Activated naive CD8-positive, alpha-beta T cell treated with anti-CD3 and anti-CD28 coated beads for 36 hours (primary cell): ENCODE measurements around the gene EPN3. TPM values are rescaled to one million over a fixed set of nuclear protein-coding genes. Genes with fewer than 3 reads are reported as not detected.
A peak's percentile ranks its signal among the peaks of the same experiment; 100 is the strongest.

Experiments used
- DNase-seq: peaks from one replicate; pipeline ENCODE4 v3.0.0; 2021
- H3K27ac Mint-ChIP-seq: one replicate; pipeline ENCODE4 v1.8.0; 2022; ENCODE audit warnings: mild to moderate bottlenecking, moderate library complexity, mixed read lengths
- H3K27me3 Mint-ChIP-seq: one replicate; pipeline ENCODE4 v1.8.0; 2022; ENCODE audit warnings: mild to moderate bottlenecking, mixed read lengths
- H3K36me3 Mint-ChIP-seq: one replicate; pipeline ENCODE4 v1.8.0; 2021; ENCODE audit warnings: mild to moderate bottlenecking, mixed read lengths
- H3K4me1 Mint-ChIP-seq: one replicate; pipeline ENCODE4 v1.8.0; 2021; ENCODE audit warnings: mixed read lengths
- H3K4me3 Mint-ChIP-seq: one replicate; pipeline ENCODE4 v1.8.0; 2022; ENCODE audit warnings: mild to moderate bottlenecking, moderate library complexity, mixed read lengths
- H3K9me3 Mint-ChIP-seq: one replicate; pipeline ENCODE4 v1.8.0; 2022; ENCODE audit warnings: mixed read lengths
- total RNA-seq, 2 experiments: library from RNA; stranded (reverse); gene quantifications; one replicate each; pipeline ENCODE4 v1.2.3, GENCODE V29; 2021

EPN3 gene
- total RNA-seq, 2 experiments from 2014 or later = not detected

DNA sequence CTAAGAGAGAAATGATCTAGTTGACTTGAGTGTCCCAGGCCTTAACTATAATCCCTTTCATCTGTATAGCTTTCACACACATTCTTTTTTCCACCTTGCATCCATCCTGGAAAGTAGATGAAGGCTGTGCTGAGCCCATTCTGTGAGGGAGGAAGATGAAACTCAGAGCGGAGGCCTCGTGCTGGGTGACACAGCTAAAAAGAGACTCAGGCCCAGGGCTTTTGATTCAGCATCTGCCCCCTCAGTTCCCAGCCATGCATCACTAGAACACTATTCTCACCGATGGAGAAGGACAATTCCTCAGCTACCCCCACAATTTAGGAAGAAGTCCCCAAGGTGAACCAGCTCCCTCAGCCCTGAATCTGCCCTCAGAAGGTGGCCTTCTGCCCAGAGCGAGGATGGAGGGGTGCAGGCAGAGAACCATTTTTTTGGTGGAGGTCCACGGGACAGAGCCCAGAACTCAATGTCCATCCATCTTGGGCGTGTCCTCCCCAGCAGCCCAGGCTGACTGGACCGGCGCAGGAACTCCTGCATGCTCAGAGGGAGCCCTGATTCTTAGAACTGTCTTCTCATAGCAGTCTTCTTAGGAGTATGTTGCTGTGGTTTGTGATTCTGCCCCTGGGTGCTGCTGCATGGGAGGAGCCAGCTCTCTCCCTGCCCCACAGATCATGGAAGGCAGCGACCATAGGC, 30.1 kb upstream of the EPN3 start:
- DNase-seq = no peak
- no peaks in the 10 kb centered on the region for H3K27me3 Mint-ChIP-seq
- no peak overlapping the region for H3K27ac Mint-ChIP-seq
- peaks cover 9% of the 10 kb centered on the region for H3K4me1 Mint-ChIP-seq
- no peaks in the 10 kb centered on the region for H3K9me3 Mint-ChIP-seq
- H3K4me3 Mint-ChIP-seq = no peak overlapping the region
- no peaks in the 10 kb centered on the region for H3K36me3 Mint-ChIP-seq

- no peaks in the 10 kb centered on the region for H3K27me3 Mint-ChIP-seq
- H3K4me1 Mint-ChIP-seq = peaks cover 20% of the 10 kb centered on the region
- DNase-seq = no peak
- H3K4me3 Mint-ChIP-seq = no peak overlapping the region
- no peaks in the 10 kb centered on the region for H3K9me3 Mint-ChIP-seq
- no peak overlapping the region for H3K27ac Mint-ChIP-seq
- H3K36me3 Mint-ChIP-seq = no peaks in the 10 kb centered on the region
These were observed 26.9 kb upstream of the EPN3 start for GRCh38 chr17:50505591-50506130.

DNA sequence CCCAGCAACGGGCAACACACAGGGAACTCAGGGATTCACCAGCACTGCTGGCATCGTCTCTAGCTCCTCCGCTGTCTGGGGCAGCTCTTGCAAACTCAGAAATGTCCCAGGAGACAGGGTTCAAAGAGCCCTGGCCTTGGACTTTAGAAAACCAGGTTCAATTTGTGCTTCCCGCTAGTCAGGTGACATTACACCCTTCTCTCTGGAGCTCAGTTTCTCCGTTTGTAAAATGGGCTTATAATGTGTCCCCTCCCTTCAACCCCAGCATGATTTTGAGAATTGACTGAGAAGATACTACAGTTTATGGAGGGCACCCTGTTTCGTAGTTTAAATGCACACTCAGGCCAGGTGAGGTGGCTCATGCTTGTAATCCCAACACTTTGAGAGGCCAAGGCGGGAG, 26.2 kb upstream of the EPN3 start:
- H3K4me3 Mint-ChIP-seq = no peak overlapping the region
- H3K4me1 Mint-ChIP-seq = peaks cover 26% of the 10 kb centered on the region
- no peak for DNase-seq
- no peak overlapping the region for H3K27ac Mint-ChIP-seq
- H3K27me3 Mint-ChIP-seq = no peaks in the 10 kb centered on the region
- no peaks in the 10 kb centered on the region for H3K36me3 Mint-ChIP-seq
- no peaks in the 10 kb centered on the region for H3K9me3 Mint-ChIP-seq

- no peaks in the 10 kb centered on the region for H3K27me3 Mint-ChIP-seq
- no peaks in the 10 kb centered on the region for H3K36me3 Mint-ChIP-seq
- H3K27ac Mint-ChIP-seq = peak within 1 kb of the TSS; percentile 76
- peak within 1 kb of the TSS; percentile 85 for H3K4me3 Mint-ChIP-seq
- no peaks in the 10 kb centered on the region for H3K9me3 Mint-ChIP-seq
- H3K4me1 Mint-ChIP-seq = peaks cover 35% of the 10 kb centered on the region
- DNase-seq = peak; percentile 83
These were observed 24.5 kb upstream of the EPN3 start, which contains the start of gene MYCBPAP for GRCh38 chr17:50507871-50508572. Gene MYCBPAP (plus strand): TSS chr17:50508439. CDS start chr17:50508675, 236 bp downstream.

DNA sequence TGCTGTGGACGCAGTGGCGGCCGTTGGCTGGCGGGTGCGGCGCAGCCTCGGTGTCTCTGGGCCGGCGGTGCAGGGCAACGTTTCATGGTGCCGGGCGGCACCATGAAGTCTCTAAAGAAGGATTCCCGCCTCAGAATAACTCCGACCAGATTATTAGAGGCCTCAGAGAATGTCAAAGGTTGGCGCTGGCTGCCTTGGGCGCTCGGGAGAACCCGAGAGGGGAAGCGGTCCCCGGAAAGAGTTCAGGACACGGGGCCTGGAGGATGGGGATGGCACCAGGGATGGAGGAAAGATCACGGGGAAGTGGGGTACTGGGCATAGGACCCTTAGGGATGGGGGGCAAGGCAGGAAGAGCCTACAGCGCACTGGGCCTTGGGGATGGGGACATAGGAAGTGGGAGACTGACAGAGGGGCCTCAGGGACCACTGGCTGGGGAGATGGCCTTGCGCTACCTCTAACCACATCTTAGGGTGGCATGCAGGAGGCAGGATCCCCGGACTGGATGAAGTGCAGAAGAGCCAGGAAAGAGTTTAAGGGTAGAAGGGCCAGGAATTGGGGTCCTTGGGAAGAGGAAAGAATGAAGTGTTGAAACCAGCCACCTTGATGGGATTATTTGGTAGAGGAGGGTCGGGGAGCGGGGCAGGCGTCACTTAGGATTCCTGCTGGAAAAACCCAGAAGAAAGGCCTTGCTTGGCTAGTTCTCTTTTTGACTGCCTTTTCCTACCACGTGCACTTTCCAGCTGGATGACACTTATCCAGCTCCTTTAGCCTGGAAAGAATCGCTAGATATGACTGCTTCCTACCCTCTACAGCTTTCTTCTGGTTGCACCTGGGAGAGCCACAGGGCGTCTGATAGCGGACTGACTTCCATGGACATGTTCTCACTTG, 23.7 kb upstream of the EPN3 start:
- no peaks in the 10 kb centered on the region for H3K36me3 Mint-ChIP-seq
- H3K27ac Mint-ChIP-seq = peak overlapping the region; percentile 54
- H3K4me1 Mint-ChIP-seq = peaks cover 32% of the 10 kb centered on the region
- peak overlapping the region; percentile 85 for H3K4me3 Mint-ChIP-seq
- DNase-seq = no peak
- no peaks in the 10 kb centered on the region for H3K27me3 Mint-ChIP-seq
- H3K9me3 Mint-ChIP-seq = no peaks in the 10 kb centered on the region

- peak; percentile 57 for DNase-seq
- Mint-ChIP-seq H3K27me3 (no peaks in the 10 kb centered on the region), H3K4me1 (peaks cover 25% of the 10 kb centered on the region), H3K27ac (peak overlapping the region; percentile 27), H3K9me3 (no peaks in the 10 kb centered on the region), H3K4me3 (peak overlapping the region; percentile 18), H3K36me3 (no peaks in the 10 kb centered on the region)
These were observed 21.5 kb upstream of the EPN3 start for GRCh38 chr17:50511058-50511457.

DNA sequence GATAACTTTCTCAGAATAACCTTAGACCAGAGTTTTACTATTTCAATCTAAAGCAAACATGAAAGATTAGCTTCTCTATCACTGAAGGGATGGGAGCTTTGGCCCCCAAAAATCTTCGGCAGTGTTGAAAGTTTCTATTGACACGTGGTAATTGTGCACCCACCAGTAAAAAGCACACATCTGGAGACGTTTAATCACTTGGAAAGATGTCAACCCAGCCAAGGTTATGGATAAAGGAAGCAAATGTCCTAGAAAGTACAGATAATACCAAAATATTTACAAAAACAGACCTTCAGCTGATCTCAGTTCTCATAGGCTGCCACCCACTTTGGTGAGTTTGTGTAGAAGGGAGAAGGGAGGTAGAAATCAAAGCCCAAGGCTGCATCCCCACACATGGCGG, 19.0 kb upstream of the EPN3 start:
- Mint-ChIP-seq H3K36me3 (no peaks in the 10 kb centered on the region), H3K27me3 (no peaks in the 10 kb centered on the region), H3K27ac (no peak overlapping the region), H3K9me3 (no peaks in the 10 kb centered on the region), H3K4me3 (no peak overlapping the region), H3K4me1 (peaks cover 21% of the 10 kb centered on the region)
- no peak for DNase-seq

- Mint-ChIP-seq H3K27me3 (no peaks in the 10 kb centered on the region), H3K9me3 (no peaks in the 10 kb centered on the region), H3K4me3 (no peak overlapping the region), H3K4me1 (peaks cover 17% of the 10 kb centered on the region), H3K27ac (no peak overlapping the region), H3K36me3 (no peaks in the 10 kb centered on the region)
- DNase-seq = no peak
These were observed 18.1 kb upstream of the EPN3 start for GRCh38 chr17:50514388-50514787.

DNA sequence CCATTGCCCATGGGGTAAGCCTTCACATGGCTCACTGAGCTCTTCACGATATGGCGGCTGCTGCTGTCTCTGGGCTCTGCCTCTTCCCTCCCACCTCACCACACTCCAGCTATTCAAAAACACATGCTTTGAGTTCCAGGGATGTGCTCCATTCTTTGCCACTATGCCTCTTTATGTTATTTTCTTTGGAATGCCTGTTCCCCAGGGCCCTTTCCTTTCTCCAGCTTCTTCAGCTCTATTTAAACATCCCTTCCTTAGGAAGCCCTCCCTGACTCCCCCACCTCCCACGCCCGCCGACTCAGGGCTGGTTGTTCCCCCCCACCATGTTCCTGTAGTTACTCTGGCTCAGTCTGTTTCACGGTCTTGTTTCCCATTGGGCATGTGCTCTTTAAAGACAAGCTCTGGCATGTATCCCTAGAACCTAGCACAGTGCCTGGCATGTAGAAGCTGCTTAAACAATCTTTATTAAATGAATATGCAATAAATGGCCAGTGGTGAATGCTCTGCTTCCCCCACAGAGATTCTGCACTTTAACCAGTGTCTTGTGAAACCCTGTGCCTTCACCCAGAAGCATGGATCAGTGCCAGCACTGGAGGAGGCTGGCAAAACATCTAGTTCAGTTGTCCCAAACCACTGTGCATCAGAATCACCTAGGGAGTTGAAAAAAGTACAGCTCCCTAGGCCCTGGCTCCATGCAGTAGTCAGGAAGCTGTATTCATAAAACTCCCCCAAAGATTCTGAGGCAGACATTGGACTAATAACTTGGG, 17.4 kb upstream of the EPN3 start:
- DNase-seq = no peak
- H3K4me3 Mint-ChIP-seq = no peak overlapping the region
- no peaks in the 10 kb centered on the region for H3K36me3 Mint-ChIP-seq
- H3K9me3 Mint-ChIP-seq = no peaks in the 10 kb centered on the region
- peaks cover 17% of the 10 kb centered on the region for H3K4me1 Mint-ChIP-seq
- H3K27me3 Mint-ChIP-seq = no peaks in the 10 kb centered on the region
- H3K27ac Mint-ChIP-seq = no peak overlapping the region

DNA sequence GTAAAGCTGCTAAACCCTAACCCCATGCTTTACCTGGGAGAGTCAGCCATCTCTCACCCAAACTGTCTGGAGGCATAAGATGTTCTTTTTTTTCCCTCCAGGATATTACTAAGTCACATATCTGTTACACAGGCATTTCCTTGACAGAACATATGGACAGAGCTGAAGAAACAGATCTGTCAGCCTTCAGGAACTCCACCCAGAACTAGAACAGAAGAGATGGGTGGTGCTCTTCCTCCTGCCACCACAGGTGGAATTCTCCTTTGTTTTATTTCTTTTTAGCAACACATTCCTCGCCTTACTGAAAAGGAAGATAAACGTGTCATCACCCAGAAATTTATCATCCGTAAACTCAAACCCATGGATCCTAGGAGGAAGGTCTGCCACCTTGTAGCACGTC, 15.5 kb upstream of the EPN3 start:
- no peak overlapping the region for H3K27ac Mint-ChIP-seq
- H3K9me3 Mint-ChIP-seq = no peaks in the 10 kb centered on the region
- no peak for DNase-seq
- H3K4me1 Mint-ChIP-seq = peaks cover 2% of the 10 kb centered on the region
- H3K36me3 Mint-ChIP-seq = no peaks in the 10 kb centered on the region
- H3K27me3 Mint-ChIP-seq = no peaks in the 10 kb centered on the region
- no peak overlapping the region for H3K4me3 Mint-ChIP-seq

GRCh38 chr17:50517504-50518383, 14.8 kb upstream of the EPN3 start:
- no peak overlapping the region for H3K27ac Mint-ChIP-seq
- no peak for DNase-seq
- H3K4me3 Mint-ChIP-seq = no peak overlapping the region
- no peaks in the 10 kb centered on the region for H3K4me1 Mint-ChIP-seq
- H3K9me3 Mint-ChIP-seq = no peaks in the 10 kb centered on the region
- no peaks in the 10 kb centered on the region for H3K27me3 Mint-ChIP-seq
- no peaks in the 10 kb centered on the region for H3K36me3 Mint-ChIP-seq

DNA sequence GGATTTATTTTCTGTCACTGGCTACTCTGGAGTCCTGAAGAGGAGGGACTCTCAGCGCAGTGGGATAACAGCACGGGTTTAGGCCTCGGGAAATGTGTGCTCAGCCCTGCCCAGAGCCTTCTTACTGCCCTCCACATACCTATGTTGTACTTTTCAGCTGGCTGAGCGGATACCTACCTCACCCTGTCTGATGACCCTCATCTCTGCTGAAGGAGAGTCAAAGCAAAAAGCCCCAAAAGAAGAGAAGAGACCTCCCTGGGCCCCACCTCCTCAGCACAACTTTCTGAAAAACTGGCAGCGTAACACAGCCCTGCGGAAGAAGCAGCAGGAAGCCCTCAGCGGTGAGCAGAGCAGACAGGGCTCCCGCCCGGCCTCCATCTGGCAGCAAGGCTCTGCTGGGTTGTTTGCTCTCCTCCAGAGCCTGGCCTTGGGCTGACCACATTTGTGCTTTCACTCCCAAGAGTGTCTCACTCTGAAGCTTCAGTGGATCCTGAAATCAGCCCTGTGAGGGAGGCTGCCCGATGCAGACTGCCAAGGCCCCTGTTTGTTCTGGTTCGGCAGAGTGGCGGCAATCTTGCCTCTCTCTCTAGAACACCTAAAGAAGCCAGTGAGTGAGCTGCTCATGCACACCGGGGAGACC, 14.0 kb upstream of the EPN3 start:
- H3K4me3 Mint-ChIP-seq = no peak overlapping the region
- H3K36me3 Mint-ChIP-seq = no peaks in the 10 kb centered on the region
- H3K27ac Mint-ChIP-seq = no peak overlapping the region
- no peak for DNase-seq
- no peaks in the 10 kb centered on the region for H3K9me3 Mint-ChIP-seq
- no peaks in the 10 kb centered on the region for H3K4me1 Mint-ChIP-seq
- no peaks in the 10 kb centered on the region for H3K27me3 Mint-ChIP-seq

- H3K27ac Mint-ChIP-seq = no peak overlapping the region
- no peaks in the 10 kb centered on the region for H3K9me3 Mint-ChIP-seq
- H3K27me3 Mint-ChIP-seq = no peaks in the 10 kb centered on the region
- DNase-seq = no peak
- H3K4me3 Mint-ChIP-seq = no peak overlapping the region
- H3K4me1 Mint-ChIP-seq = no peaks in the 10 kb centered on the region
- no peaks in the 10 kb centered on the region for H3K36me3 Mint-ChIP-seq
These were observed 13.2 kb upstream of the EPN3 start for GRCh38 chr17:50519141-50519834.
